ENCODE data around the gene UMODL1.

- TF ChIP-seq POLR2AphosphoS5 (IDR thresholded peaks at IDR 0.05) (no peak), POLR2A (IDR thresholded peaks at IDR 0.05) (no peak)
- TF ChIP-seq, protein P1, sequence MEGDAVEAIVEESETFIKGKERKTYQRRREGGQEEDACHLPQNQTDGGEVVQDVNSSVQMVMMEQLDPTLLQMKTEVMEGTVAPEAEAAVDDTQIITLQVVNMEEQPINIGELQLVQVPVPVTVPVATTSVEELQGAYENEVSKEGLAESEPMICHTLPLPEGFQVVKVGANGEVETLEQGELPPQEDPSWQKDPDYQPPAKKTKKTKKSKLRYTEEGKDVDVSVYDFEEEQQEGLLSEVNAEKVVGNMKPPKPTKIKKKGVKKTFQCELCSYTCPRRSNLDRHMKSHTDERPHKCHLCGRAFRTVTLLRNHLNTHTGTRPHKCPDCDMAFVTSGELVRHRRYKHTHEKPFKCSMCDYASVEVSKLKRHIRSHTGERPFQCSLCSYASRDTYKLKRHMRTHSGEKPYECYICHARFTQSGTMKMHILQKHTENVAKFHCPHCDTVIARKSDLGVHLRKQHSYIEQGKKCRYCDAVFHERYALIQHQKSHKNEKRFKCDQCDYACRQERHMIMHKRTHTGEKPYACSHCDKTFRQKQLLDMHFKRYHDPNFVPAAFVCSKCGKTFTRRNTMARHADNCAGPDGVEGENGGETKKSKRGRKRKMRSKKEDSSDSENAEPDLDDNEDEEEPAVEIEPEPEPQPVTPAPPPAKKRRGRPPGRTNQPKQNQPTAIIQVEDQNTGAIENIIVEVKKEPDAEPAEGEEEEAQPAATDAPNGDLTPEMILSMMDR (IDR thresholded peaks at IDR 0.05 in 8 of 11, conservative IDR thresholded peaks at IDR 0.05 in 3 of 11): no peak
Observed at GRCh38 chr21:42055425-42055824, 15.7 kb upstream of the UMODL1 start.
